Caki2 (cell line): Measurements from ENCODE around the gene ZMIZ1. TPM values are rescaled to one million over a fixed set of nuclear protein-coding genes. Genes with fewer than 3 reads are reported as not detected.

Source experiments
- DNase-seq: peaks from one replicate; pipeline ENCODE4 v3.0.0-alpha.2; 2015; ENCODE audit warnings: low read depth
- in situ Hi-C: cut with HindIII; loops from 2 replicates; pipeline ENCODE4 v1.10.0; 2016; ENCODE audit warnings: low sequenced_read_pairs, low pct_unique_long_range_greater_than_20kb, mixed read lengths
- total RNA-seq: library from RNA; depleted of rRNA; stranded (reverse); fragments of >200 nt; shearing (Covaris generic); gene quantifications from 2 replicates; pipeline ENCODE4 v1.2.3, GENCODE V29; 2014; ENCODE audit warnings: low replicate concordance

ZMIZ1 gene
- total RNA-seq, 1 experiment from 2014 or later = 17.4 TPM

GRCh38 chr10:79071396-79071923 lies 2.7 kb downstream of the ZMIZ1 start:
- DNase-seq = no peak
- in situ Hi-C loops = no loop called here

DNA sequence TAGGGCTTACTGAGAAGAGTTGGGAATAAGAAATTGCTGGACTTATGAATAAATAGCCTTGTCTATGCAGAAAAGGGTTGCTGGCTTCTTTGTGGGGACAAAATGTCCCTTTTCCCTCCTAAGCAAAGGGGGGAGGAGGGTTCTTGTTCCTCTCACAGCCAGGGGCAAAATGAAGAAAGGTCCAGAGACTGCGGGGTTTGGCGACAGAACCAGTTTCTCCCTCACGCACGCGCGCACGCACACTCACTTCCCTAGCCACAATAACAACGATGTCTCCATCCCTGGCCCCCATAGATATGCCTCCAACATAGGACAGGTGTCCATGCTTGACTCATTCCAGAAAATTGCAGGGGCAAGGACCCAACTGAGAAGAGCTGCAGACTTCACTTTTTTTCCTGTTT lies 3.3 kb downstream of the ZMIZ1 start:
- in situ Hi-C loops = no loop called here
- no peak for DNase-seq

DNA sequence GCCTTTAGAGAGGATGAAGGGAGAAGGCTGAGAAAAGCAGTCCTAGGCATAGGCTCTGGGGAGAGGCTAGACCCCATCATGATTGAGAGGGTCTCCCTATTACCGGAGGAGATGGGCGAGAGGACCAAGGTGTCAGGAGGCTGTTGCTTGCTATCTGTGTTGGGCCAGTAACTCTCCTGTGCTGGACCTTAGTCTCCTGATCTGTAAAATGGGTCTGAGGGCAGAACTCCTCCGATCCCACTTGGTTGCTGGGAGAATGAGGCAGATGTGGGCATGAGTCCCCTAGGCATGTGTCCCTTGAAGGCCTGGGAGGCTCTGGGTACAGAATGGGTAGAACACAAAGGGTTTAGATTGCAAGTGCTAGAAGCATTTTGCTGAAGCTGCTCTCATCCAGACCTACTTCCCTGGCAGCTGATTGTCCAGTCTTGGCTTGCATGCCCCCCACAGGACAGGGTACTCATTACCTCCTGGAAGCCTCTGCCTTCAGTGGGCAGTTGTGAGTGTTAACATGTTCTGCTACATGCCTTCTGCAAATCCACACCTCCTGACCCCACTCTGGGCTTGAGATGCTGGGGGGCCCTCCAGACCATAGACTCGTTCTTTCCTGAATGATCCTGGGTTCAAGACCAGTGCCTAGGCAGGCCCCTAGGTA lies 4.4 kb downstream of the ZMIZ1 start:
- DNase-seq = no peak
- in situ Hi-C loops = no loop called here

- peak; percentile 69 for DNase-seq
- in situ Hi-C loops = no loop called here
Measured at GRCh38 chr10:79073784-79074432, 5.1 kb downstream of the ZMIZ1 start.

GRCh38 chr10:79074732-79075131 lies 6.0 kb downstream of the ZMIZ1 start:
- no peak for DNase-seq
- in situ Hi-C loops = loop anchor here (5.0 kb wide), 1 partner anchor 38 kb away; no protein-coding TSS in a partner anchor

DNA sequence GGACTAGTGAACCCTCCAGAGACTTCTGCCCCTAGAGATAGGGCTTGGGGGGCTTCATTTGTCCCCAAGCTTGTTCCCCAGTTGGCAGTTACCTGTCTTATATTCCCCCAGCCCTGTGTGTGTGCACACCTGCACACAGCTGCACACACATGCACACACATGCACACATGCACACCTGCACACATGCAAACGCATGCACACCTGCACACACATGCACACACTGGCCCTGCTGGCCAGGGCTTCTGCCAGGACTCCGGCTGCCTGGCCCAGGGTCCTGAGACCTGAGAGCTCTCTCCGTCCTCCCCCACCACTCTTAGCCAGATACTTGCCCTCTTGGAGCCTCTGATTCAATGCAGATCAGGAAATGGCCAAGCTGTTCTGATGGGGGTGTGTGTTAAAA lies 6.7 kb downstream of the ZMIZ1 start:
- DNase-seq = no peak
- in situ Hi-C loops = loop anchor here (5.0 kb wide), 1 partner anchor 37 kb away; no protein-coding TSS in a partner anchor

GRCh38 chr10:79077488-79078173 lies 8.9 kb downstream of the ZMIZ1 start:
- DNase-seq = no peak
- in situ Hi-C loops = loop anchor here (5.0 kb wide), 1 partner anchor 35 kb away; no protein-coding TSS in a partner anchor

DNA sequence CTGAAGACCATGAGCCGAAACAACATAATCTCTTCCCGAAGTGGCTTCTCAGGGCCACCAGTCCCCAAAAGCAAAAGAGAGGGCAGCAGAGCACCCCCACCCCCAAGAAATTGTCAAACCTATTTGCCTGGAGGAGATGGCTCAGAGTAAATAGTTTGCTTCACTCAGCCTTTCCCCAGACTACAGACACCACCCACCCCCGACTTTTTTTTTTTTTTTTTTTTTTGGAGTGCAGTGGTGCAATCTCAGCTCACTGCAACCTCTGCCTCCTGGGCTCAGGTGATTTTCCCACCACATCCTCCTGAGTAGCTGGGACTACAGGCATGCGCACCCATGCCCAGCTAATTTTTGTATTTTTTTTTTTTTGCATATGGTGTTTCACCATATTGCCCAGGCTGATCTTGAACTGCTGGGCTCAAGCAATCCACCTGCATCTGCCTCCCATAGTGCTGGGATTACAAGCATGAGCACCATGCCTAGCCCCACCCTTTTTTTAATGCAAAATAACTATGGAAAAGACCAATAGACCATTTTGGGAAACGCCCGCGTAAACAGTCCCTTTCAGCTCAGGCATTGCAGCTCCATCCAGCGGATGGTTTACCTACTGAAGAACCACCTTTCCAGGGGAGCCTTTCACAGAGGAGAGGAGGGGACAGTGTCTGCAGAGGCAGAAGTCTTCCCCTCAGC lies 9.7 kb downstream of the ZMIZ1 start:
- in situ Hi-C loops = loop anchor here (5.0 kb wide), 1 partner anchor 34 kb away; no protein-coding TSS in a partner anchor
- DNase-seq = no peak

- DNase-seq = no peak
- in situ Hi-C loops = loop anchor here (5.0 kb wide), 1 partner anchor 33 kb away; no protein-coding TSS in a partner anchor
Measured at GRCh38 chr10:79079054-79079397, 10.3 kb downstream of the ZMIZ1 start.

DNA sequence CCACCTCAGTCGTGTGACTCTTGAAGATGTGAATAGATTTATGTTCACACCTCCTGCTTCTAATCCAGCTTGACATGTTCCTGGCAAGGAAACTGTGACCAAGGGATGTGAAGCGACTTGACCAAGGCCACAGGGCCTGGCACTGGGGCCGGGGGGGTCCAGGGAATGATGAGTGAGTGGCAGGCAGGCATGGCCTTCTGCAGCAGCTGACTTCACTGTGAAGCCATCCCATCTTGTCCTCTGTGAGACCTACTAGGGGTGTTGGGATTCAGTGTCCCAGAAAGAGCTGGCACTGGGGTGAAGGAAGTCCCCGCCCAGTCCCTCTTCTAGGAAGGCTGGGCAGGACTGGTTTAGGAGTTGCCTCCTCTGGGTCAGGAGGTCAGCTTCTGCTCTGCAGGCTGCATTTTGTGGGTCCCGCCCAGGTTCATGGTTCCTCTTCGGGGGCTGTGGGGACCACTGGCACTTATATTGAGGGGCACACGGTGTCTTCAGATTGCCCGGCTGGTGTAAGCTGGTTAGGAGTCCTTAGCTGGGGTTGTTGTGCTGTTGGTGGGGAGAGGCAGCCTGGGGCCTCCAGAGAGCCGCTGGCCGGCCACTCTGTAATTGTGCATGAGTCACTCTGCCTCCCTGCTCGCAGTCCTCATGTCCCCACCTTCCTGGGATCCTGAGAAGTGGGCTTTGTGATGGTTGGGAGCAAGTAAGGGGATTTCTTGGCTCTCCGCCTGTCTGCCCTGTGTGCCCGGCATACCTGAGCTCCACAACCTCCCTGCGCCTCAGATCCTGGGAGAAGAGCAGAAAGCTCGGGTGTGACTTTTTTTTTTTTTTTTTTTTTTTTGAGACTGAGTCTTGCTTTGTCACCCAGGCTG lies 11.0 kb downstream of the ZMIZ1 start:
- DNase-seq = peak; percentile 77
- in situ Hi-C loops = loop anchor here (5.0 kb wide), 1 partner anchor 33 kb away; no protein-coding TSS in a partner anchor

DNA sequence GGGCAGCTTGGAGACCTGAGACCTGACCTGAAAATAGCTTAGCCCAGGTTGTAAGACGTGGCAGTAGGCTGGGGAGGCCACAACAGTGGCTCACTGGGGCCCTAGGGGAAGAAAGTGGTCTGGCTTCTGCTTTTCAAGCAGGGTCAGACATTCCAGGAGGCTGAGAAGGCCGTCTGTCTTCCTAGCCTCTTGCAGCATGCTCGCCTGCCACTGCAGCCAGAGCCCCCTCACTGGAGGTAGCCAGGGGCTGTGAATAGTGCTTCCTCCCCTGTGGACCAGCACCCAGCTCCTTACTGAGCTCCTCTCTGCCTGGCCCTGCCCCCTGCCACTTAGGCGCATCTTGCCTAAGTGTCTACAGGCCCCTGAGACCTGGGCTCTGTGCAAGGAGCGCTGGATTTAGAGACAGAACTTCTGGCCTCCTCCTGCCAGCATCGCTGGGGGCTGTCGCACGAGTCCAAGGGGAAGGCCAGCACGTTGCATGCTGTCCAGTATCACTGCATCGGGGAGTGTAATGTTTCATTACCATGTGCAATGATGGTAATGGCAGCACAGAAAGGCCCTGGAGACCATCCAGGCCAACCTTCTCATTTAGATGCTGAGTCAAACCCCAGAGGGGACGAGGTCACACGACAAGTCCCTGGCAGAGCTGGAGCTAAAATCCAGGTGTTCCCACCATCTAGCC lies 12.7 kb downstream of the ZMIZ1 start:
- in situ Hi-C loops = no loop called here
- DNase-seq = peak; percentile 67

DNA sequence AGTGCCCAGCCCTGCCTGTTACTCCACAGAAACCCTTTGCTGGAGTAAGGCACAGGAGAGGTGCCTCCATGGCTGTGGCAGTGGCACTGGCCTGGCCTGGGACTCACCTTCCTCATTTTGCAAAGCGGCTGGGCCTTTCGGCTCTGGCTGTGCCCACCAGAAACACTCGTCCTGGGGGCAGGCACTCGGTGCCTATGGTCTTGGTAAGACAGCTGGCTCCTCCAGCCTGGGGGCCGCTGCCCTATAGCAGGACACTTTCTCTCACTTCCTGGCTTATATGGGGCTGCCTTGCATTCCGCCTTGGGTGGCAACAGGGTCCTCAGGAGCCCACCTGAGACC lies 13.2 kb downstream of the ZMIZ1 start:
- DNase-seq = no peak
- in situ Hi-C loops = no loop called here

- DNase-seq = no peak
- in situ Hi-C loops = no loop called here
Measured at GRCh38 chr10:79082631-79083596, 14.1 kb downstream of the ZMIZ1 start.

- in situ Hi-C loops = no loop called here
Measured at GRCh38 chr10:79084012-79084971, 15.5 kb downstream of the ZMIZ1 start.

DNA sequence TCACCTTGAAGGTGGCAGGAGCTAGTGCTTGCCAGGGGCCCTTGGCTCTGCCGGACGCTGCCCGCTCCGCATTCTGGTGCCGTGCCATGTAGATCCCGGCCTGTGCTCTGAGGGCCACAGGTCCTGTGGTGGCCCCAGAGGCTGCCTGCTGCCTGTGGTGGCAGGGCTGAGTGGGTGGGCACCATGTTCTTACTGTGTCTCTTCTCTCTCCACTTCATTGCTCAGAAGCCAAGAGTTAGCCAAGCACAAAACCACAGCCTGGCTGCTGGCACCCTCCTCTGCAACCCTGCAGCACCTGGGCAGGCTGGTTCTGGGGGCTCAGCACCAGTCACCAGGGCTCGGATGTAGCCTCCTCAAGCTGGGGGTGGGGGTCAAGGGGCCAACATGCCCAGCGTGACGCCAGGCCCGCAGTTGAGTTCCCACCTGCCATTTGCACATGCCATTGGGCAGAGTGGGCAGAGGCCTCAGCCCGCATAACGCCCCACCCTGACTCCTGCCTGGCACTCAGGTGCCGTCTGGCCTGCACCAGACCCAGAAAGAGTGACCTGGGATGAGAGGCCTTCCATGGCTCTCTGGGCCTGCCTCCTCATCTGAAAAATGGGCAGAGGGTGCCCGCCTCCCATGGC lies 16.3 kb downstream of the ZMIZ1 start:
- in situ Hi-C loops = no loop called here
- DNase-seq = peak; percentile 87

More at GRCh38 chr10:79084012-79084971, 15.5 kb downstream of the ZMIZ1 start:
- DNase-seq = peak; percentile 98
